H1 (cell line): Measurements from ENCODE around the gene DNAI2. TPM values are rescaled to one million over a fixed set of nuclear protein-coding genes. Genes with fewer than 3 reads are reported as not detected.

Source experiments
- ATF3 ChIP-seq: IDR thresholded peaks from 2 replicates; pipeline ENCODE4 v1.6.1; 2011; ENCODE audit warnings: low read depth, mild to moderate bottlenecking, low read length; ENCODE audit not compliant: insufficient read depth
- CEBPB ChIP-seq: IDR thresholded peaks from 2 replicates; pipeline ENCODE4 v1.6.1; 2012; ENCODE audit warnings: low read depth, low read length
- CHD7 ChIP-seq: fragments of 300-600 bp; sonication (generic); IDR thresholded peaks from 2 replicates; pipeline ENCODE4 v1.7.1; 2012; ENCODE audit warnings: low read length, moderate library complexity, mild to moderate bottlenecking, inconsistent platforms; ENCODE audit not compliant: insufficient replicate concordance
- E2F6 ChIP-seq: IDR thresholded peaks from 2 replicates; pipeline ENCODE4 v1.6.1; 2012; ENCODE audit warnings: inconsistent platforms
- EGR1 ChIP-seq: IDR thresholded peaks from 2 replicates; pipeline ENCODE4 v1.6.1; 2011; ENCODE audit warnings: low read depth, low read length, borderline replicate concordance
- NRF1 ChIP-seq: IDR thresholded peaks from 2 replicates; pipeline ENCODE4 v1.6.1; 2011; ENCODE audit warnings: mild to moderate bottlenecking, low read depth, low read length, improper control_type of control experiment
- POLR2AphosphoS5 ChIP-seq: IDR thresholded peaks from 2 replicates; pipeline ENCODE4 v1.6.1; 2011; ENCODE audit warnings: low read depth, low read length
- RXRA ChIP-seq: IDR thresholded peaks from 2 replicates; pipeline ENCODE4 v1.6.1; 2011; ENCODE audit warnings: low read depth, mild to moderate bottlenecking, low read length, moderate library complexity; ENCODE audit not compliant: insufficient read depth
- SIRT6 ChIP-seq: IDR thresholded peaks from one replicate; pipeline ENCODE4 v1.7.1; 2012; ENCODE audit warnings: low read length, inconsistent platforms
- ZNF274 ChIP-seq: IDR thresholded peaks from 2 replicates; pipeline ENCODE4 v1.7.0; 2012; ENCODE audit warnings: low read length, borderline replicate concordance; ENCODE audit errors: extremely low read depth
- polyA plus RNA-seq, 7 experiments: library from polyadenylated mRNA; depleted of rRNA in 3 of 7; stranded (reverse) in 5 of 7; unstranded in 2 of 7; fragments of >200 nt in 5 of 7; fragments of 200-250 nt in 2 of 7; gene quantifications; 1 replicate in 5 of 7; 2 replicates in 1 of 7; 4 replicates in 1 of 7; pipeline versions ENCODE4 v1.2.1 to v1.2.3, GENCODE V29; 2011 to 2013; ENCODE audit warnings: missing spikeins in 2 of 7, mixed read lengths in 2 of 7
- total RNA-seq: library from RNA; stranded (reverse); fragmentation: NEBNext Ultra II Directional; extraction: Animal tissue kit (Norgen Biotek cat#: 25700); gene quantifications from 2 replicates; pipeline ENCODE4 v1.2.1, GENCODE V29; 2021

The DNAI2 gene
- total and polyA plus RNA-seq, 2 of the 8 experiments (the other 6 are each of a cell fraction or from before 2014, with no cell fraction given) = 0.08 to 0.15 TPM

- TF ChIP-seq CHD7 (no peak), POLR2AphosphoS5 (no peak), E2F6 (no peak), RXRA (no peak), EGR1 (no peak), SIRT6 (no peak), ZNF274 (no peak), CEBPB (no peak), ATF3 (no peak), NRF1 (no peak)
These were observed 68.2 kb downstream of the DNAI2 start (continued) for GRCh38 chr17:74342224-74342623.
